SW 1271 (cell line): ENCODE measurements around the gene DNER.

Source experiments
- DNase-seq, 2 experiments: peaks; one replicate each; lab custom pipeline; 2025; lab: John Stamatoyannopoulos, UW

Gene DNER

GRCh38 chr2:229672021-229672420 lies 42.3 kb downstream of the DNER start:
- no peak for DNase-seq

GRCh38 chr2:229669841-229670240 lies 44.5 kb downstream of the DNER start:
- no peak for DNase-seq

- no peak for DNase-seq
These were observed 47.5 kb downstream of the DNER start for GRCh38 chr2:229666811-229667210.

- DNase-seq: no peak
These were observed 49.2 kb downstream of the DNER start for GRCh38 chr2:229665158-229665557.

- DNase-seq: no peak
These were observed 52.9 kb downstream of the DNER start for GRCh38 chr2:229661478-229661877.

GRCh38 chr2:229660951-229661350 lies 53.4 kb downstream of the DNER start:
- DNase-seq: peak in 1 of 2 experiments; percentile 24

GRCh38 chr2:229660391-229660790 lies 54.0 kb downstream of the DNER start:
- no peak for DNase-seq

- no peak for DNase-seq
These were observed 56.4 kb downstream of the DNER start for GRCh38 chr2:229658004-229658403.

GRCh38 chr2:229654437-229654836 lies 59.9 kb downstream of the DNER start:
- DNase-seq: no peak

- DNase-seq: no peak
These were observed 60.8 kb downstream of the DNER start for GRCh38 chr2:229653531-229653930.

- no peak for DNase-seq
These were observed 61.6 kb downstream of the DNER start for GRCh38 chr2:229652796-229653195.

GRCh38 chr2:229650901-229651300 lies 63.5 kb downstream of the DNER start:
- DNase-seq: no peak

GRCh38 chr2:229650059-229650458 lies 64.3 kb downstream of the DNER start:
- no peak for DNase-seq

GRCh38 chr2:229646186-229646723 lies 68.1 kb downstream of the DNER start:
- DNase-seq: no peak

- peak in 1 of 2 experiments; percentile 19 for DNase-seq
These were observed 72.0 kb downstream of the DNER start for GRCh38 chr2:229642371-229642770.

- no peak for DNase-seq
These were observed 72.7 kb downstream of the DNER start for GRCh38 chr2:229641676-229642075.

- DNase-seq: no peak
These were observed 73.7 kb downstream of the DNER start for GRCh38 chr2:229640636-229641035.

GRCh38 chr2:229636571-229636970 lies 77.8 kb downstream of the DNER start:
- no peak for DNase-seq

GRCh38 chr2:229635371-229635680 lies 79.0 kb downstream of the DNER start:
- no peak for DNase-seq

- no peak for DNase-seq
These were observed 79.6 kb downstream of the DNER start for GRCh38 chr2:229634601-229635370.

- no peak for DNase-seq
These were observed 80.8 kb downstream of the DNER start for GRCh38 chr2:229633556-229633955.

- DNase-seq: no peak
These were observed 85.3 kb downstream of the DNER start for GRCh38 chr2:229629039-229629438.

- no peak for DNase-seq
These were observed 86.6 kb downstream of the DNER start for GRCh38 chr2:229627728-229628127.
